GM21423 (cell line): Measurements from ENCODE around the gene TGIF2.
"Not testable (repeated sequence)": the region's sequence is repeated elsewhere in the genome, so short reads cannot be mapped to it uniquely, and the experiment has no call there.

ENCODE experiments used
- ATAC-seq: cut with Tn5 transposase; IDR thresholded peaks from one replicate; pipeline ENCODE4 v1.9.1; 2021; ENCODE audit warnings: mild to moderate bottlenecking, moderate library complexity; ENCODE audit not compliant: unreplicated experiment

The TGIF2 gene

DNA sequence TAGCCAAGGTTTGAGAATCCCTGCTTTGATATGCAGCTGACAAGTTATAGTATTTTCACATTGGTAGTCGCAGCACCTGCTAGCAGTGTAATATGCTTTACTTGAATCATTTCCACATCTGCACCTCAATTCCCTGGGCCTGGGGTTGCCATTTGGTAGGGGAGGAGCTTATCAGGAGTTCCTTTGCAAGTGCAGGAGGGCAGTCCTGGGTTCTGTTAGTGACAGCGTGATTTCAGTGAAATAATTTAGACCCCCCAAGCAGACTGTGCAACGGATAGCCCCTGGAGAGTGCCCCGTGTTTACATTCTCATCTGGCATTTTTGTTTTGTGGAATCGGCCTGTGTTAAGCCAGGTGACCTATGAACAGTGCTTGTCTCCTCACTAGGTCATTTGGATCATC lies 38.2 kb downstream of the TGIF2 start:
- ATAC-seq = no peak

DNA sequence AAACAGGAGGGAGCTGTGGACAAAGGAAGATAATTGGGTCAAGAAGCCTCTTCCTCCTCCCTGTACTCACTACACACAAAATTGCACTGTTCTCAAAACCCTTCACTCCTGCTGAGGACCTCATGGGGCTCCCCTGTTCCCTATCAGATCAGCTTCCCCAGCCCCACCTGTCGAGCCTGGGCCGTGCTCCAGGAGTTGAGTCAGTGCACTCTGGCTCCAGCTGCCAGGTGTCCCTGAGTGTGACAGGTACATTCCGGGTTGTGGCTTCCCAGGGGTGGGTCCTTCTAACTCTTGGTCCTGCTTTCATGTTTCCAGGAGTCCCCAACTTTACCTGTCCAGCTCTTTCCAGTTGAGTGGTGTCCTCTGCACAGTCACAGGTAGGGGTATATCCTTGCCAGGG lies 40.6 kb downstream of the TGIF2 start:
- no peak for ATAC-seq

DNA sequence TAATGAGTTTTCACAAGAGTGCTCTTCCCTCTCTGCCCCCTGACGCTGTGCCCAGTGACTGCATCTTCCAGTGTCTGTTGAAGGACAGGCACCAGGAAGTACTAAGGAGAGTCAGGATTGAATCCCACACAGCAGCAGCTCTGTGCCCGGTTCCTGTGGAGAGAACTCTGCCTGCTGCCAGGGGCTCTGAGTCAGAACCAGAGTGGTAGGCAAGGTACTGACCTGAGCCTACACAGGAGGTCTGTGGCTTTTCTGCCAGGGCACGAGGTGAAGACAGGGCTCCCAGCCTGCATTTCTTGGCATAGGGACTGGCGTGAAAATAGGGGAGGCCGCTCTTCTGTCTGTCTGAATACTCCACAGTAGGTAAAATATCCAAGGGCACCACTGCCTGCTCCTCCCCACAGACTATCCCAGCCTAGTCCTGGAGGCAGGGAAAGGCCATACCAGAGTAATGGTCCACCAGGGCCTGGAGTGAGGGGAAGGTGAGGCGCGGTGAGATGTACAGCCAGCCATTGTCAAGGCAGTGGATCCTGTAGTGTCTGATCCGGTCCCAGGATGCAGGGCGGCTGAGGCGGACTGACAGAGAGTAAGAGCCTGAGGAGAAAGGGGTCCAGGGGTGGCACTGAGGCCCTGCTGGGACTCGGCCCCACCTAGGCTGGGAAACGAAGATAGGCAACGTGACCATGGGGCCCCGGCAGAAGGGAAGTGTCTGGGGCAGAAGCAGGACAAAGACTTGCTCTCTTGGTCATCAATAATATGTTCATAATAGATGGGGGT lies 41.6 kb downstream of the TGIF2 start:
- ATAC-seq = no peak

DNA sequence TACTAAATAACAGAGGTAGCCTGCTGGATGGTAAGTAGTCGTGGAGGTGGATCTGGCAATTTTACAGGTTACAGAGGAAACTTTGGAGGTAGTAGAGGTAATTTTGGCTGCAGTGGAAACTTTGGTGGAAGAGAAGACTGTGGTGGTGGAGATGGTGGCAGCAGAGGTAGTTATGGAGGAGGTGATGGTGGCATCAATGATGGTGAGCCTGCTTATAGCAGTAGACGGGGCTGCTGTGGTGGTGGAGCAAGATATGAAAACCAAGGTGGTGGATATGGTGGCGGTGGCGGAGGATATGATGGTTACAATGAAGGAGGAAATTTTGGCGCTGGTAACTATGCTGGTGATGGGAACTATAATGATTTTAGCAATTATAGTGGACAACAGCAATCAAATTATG lies 47.5 kb downstream of the TGIF2 start:
- ATAC-seq = no peak

DNA sequence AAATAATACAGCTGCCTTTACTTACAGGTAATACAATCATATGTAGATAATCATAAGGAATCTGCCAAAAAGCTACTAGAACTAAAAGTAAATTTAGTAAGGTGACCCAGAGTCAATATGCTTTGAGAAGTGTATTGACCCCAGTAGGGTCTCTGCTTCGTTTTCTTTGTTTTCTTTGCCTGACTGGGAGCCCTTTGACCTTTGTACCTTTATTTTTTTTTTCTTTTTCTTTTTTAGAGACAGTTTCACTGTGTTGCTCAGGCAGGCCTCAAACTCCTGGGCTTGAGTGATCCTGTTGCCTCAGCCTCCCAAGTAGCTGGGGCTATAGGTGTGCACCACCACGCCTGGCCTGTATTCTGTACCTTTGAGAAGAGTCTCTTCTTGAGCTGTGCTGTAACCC lies 50.0 kb downstream of the TGIF2 start:
- ATAC-seq = no peak

DNA sequence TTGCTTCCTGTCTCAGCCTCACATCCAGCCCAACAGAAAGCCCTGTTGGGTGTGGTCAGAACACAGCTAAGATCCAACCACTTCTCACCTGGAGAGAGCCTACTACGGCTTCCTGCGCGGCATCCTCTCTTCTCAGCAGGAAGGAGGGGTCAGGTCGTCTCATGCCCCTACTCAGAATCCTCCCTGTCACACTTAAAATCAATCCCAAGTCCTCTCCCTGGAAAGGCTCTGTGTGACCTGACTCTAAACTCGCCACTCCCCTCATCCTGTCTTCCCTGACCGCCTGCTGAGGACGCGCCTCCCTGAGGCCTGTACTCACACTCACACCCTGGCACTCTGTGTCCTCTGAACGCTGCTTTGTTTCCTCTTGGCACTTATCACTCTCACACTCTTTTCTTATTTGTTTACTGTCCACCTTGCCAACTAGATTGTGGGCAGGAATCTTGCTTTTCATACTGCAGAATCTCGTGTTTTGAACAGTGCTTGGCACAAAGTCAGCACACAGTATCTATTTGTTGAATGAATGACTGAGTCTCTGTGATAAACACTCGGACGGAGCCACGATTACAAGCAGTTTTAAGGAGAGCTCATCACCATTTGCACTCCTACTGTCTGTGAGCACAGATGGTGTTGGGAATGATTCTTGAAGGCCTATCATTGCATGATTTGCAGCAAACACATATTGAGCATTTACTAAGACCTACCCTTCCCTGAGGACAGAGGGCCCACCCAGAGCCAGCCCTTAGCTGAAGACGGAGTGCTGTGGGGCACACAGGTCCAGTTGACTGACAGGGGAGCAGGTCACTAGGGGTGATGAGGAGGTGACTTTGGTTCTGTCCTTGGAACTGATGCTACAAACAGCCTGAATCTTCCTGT lies 50.9 kb downstream of the TGIF2 start:
- ATAC-seq = no peak

DNA sequence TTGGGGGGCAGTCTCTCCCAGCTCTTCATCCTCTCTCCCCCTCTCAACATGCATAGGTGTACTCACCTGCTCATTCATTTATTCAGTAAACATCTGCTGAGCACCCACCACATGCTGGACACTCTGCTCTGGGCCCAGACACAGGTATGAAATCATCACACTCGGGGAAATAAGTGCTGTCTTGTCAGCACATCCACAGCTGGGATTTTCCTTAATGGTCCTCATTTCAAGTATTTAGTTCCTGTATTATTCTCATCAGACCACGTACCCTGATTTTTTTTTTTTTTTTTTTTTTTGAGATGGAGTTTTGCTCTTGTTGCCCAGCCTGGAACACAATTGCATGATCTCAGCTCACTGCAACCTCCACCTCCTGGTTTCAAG lies 51.5 kb downstream of the TGIF2 start:
- ATAC-seq = no peak

DNA sequence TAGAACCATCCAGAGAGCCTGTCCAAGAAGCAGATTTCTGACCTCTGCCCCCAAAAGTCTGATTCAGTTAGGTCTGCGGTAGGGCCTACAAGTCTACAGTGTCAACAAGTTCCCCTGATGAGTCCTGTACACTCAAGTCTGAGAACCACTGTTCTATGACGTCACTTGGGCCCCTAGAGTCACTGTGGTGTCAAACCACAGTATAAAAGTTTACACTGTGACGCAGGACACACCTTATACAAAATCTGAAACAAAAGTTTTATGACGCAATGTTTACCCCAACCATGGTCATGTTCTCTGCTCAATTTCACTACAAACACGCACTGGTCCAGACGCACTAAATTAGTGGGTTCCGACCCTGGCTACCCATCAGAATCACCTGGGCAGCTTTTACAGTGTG lies 54.7 kb downstream of the TGIF2 start:
- ATAC-seq = no peak

DNA sequence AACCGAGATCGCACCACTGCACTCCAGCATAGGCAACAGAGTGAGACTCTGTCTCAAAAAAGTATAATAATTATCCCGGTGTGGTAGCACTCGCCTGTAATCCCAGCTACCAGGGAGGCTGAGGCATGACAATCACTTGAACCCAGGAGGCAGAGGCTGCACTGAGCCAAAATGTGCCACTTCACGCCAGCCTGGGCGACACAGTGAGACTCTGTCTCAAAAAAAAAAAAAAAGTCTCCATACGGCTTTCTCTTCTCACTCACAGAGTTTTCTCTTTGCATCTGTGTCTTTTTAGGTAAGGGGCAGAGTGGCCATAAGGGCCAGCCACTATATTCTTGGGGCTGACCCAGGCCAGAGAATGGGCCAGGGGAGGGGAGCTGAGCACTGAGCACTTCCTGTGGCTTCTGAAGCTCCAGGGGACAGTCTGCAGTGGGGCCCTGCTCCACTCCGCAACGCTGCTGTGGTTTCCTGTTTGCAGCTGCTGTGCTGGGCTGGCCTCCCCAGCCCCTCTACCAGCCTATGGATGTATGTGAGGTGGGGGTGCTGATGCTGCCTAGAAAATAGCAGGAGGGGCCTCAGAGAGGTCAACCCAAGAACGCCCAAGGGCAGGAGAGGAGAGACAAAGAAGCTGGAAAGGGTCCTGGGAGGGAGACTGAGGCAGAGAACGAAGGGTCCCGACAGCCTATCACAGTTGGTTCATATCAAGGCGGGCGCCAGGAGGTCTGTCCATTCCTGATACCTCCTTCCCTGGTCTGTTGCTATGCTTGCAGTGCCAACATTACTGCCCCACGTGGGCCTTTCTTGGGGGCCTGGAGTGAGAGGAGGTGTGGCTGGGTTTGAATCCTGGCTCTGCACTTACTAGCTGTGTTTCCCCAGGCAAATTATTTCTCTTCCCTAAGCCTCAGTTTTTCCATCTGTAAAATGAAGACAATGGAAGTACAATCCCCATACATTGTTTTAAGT lies 56.6 kb downstream of the TGIF2 start:
- ATAC-seq = no peak

DNA sequence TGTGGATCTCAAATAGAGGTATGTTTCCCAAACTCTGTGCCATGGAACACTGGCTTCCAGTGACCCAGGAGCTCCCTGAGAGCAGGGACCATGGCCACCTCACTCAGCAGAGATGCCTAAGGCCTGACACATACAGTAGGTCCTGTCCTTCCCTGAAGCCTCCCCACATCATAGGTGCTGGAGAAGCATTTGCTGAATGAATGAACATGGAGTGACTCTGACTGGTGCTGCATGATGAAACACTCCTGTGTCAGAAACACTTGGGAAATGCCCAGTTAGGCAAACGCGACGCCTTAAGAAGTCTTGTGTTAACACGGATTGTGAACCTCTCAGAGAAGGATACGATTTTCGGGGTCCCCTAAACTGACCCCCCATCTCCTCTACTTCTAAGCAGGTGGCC lies 58.2 kb downstream of the TGIF2 start:
- no peak for ATAC-seq

DNA sequence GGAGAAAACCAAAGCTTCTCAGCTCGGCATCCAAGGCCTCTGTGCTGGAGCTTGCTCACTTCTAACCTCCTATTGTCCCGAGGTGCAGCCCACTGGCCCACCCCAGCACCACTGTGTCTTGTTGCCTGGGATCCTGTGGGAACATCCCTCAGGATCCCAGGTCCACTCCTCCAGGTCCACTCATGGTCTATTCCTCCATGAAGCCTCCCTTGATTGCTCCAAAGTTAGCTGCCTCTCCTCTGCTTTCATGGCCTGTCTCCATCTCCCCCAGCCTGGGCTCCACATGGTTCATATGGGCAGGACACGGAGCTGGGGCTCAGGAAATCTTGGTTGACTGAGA lies 58.7 kb downstream of the TGIF2 start:
- no peak for ATAC-seq

DNA sequence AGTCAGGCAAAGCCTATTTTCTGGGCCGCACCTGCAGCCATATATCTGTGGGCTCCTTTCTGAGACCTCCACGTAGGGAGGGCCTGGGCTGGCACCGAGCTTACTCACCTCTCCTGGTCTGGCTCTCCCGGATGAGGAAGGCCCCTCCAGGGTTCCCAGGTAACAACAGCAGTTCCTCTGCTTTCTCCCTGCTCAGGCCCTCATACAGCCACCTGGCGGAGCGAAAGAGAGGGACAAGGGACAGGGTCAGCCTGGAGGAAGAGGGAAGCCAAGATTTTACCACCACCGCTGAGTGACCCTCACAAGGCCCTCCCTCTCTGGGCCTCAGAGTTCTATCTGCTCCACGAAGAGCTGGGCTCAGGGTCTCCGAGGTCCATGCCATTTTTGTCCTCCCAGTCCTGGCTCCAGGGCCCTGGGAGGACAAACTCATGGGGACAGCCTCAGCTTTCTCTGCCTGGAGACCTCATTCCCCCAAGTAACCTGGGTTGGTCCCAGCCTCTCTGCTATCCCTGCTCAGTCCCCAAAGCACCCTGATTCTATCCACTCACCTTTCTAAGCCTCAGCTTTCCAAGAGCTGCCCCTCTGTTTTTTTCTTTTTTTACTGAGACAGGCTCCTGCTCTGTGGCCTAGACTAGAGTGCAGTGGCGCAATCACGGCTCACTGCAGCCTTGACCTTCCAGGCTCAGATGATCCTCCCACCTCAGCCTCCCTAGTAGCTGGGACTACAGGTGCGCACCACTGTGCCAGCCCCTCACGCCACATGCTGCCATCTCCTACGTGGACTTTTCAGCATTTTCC lies 59.3 kb downstream of the TGIF2 start:
- no peak for ATAC-seq

DNA sequence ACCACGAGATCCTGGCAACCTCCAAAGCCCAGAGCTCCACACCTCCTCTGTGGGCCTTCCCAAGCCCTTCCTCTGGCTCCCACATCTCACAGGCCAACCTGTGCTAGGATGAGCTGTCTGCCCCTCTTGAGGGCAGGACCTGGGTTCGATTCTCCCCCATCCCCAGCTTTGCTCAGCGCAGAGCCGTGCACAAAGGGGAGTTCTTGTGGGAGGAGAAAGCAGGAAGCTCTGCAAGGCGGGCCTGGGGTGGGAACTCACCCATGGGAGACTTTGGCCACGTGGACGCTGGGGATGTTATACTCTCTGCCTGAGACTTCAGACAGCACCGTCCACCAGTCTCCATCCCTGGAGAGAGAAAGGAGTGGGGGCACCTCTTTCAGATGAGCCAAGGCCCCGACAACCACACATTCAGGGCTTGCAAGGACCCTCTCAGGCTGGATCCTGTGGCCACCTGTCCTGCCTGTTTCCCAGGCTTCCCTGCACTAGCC lies 59.9 kb downstream of the TGIF2 start:
- no peak for ATAC-seq

DNA sequence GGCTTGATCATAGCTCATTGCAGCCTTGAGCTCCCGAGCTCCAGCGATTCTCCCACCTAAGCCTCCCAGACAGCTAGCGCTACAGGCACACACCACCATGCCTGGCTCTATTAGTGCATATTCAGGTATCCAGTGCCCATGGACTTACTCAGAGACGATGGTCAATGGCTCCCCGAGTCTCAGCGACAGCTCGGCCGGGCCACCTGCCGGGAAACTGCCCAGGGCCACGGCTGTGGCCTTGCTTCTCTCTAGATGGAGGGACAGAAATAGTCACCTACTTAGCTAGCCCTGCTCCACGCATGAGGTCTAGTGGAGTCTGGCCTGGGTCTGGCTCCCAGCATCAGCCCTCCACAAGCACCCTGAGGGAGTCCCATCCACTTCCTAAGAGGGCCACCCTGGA lies 60.9 kb downstream of the TGIF2 start:
- ATAC-seq = no peak

DNA sequence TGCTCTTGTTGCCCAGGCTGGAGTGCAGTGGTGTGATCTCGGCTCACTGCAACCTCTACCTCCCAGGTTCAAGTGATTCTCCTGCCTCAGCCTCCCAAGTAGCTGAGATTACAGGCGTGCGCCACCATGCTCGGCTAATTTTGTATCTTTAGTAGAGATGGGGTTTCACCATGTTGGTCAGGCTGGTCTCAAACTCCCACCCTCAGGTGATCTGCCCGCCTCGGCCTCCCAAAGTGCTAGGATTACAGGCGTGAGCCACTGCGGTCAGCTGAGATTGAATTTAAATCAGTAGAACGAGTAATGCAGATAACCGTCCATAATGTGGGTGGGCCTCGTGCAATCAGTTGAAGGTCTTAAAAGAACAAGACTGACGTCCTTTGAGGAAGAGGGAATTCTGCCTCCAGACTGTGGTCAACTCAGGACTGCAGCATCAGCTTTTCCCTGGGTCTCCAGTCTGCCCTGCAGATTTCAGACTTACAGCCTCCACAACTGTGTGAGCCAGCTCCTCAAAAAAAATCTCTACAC lies 65.5 kb downstream of the TGIF2 start:
- not testable (repeated sequence) for ATAC-seq

DNA sequence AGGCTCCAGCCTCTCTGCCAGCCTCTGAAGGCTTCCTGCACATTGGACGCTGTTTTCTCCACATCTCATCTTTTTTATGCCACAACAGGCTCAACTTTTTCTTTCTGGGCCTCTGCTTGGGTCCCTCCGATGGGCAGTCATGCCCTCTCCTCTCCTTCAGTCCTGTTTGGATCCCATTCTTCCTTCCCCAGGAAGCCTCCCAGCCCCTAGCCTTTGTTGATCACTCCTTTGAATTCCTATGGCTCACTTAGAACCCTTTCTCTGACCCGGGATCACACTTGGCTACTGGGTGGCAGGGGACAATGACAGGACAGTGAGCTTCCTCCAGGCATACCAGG lies 68.1 kb downstream of the TGIF2 start:
- no peak for ATAC-seq

DNA sequence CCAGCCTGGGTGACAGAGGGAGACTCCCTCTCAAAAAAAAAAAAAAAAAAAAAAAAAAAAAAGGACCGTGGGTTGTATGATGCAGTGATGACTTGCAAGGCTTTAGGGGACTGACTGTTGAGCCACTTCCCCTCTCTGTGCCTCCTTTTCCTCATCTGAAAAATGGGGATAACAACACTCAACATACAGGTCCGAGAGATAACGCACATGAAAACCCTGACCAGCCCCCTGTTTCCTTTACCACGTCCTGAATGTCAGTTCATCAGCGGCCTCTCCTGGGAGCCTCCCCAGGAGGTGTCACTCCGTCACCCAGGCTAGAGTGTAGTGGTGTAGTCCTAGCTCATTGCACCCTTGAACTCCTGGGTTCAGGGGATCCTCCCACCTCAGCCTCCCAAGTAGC lies 68.7 kb downstream of the TGIF2 start:
- ATAC-seq = no peak
